HG03457 (cell line): Measurements from ENCODE around the gene GTPBP6.
"Not testable (repeated sequence)": the region's sequence is repeated elsewhere in the genome, so short reads cannot be mapped to it uniquely, and the experiment has no call there.

Source experiments
- ATAC-seq: cut with Tn5 transposase; IDR thresholded peaks from one replicate; pipeline ENCODE4 v1.9.1; 2021; ENCODE audit warnings: moderate number of reproducible peaks; ENCODE audit not compliant: unreplicated experiment

GTPBP6 gene

DNA sequence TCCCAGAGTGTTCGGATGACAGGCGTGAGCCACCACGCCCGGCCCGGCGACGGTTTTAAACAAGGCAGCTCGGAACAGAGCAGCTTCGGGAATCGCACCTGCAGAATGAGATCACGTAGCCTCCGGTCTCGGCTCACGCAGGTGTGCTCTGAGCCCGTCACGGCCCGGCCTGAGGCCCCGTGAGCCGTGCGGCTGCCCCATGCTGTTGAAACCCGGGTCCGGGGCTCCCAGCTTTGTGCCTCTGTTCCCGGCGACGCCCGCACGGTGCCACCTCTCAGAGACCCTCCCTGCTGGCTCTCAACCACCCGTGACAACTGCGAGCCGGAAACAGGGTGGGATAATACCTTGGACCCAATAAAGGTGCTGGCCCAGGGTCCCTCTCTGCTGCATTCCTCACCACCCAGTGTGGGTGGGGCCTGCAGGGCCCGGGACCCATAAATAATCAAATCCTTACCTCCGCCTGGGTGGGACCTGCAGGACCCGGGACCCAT, 50.8 kb downstream of the GTPBP6 start:
- no peak for ATAC-seq

DNA sequence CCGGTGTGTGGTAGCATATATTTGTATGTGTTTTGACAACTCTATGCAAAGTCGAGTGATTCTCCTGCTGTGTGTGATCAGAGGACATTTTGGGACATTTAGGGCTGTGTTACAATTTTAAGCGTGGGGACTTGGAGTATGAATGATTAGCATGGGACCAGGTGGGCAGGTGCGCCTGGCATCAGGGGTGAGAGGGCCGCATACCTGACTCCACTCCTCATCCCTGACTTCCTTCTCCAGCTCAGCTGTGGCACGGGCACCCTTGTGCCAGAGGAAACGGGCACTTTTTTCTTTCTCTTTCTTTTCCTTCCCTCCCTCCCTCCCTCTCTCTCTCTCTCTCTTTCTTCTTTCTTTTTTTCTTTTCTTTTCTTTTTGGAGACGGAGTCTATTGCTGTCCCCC, 53.1 kb downstream of the GTPBP6 start:
- no peak for ATAC-seq

DNA sequence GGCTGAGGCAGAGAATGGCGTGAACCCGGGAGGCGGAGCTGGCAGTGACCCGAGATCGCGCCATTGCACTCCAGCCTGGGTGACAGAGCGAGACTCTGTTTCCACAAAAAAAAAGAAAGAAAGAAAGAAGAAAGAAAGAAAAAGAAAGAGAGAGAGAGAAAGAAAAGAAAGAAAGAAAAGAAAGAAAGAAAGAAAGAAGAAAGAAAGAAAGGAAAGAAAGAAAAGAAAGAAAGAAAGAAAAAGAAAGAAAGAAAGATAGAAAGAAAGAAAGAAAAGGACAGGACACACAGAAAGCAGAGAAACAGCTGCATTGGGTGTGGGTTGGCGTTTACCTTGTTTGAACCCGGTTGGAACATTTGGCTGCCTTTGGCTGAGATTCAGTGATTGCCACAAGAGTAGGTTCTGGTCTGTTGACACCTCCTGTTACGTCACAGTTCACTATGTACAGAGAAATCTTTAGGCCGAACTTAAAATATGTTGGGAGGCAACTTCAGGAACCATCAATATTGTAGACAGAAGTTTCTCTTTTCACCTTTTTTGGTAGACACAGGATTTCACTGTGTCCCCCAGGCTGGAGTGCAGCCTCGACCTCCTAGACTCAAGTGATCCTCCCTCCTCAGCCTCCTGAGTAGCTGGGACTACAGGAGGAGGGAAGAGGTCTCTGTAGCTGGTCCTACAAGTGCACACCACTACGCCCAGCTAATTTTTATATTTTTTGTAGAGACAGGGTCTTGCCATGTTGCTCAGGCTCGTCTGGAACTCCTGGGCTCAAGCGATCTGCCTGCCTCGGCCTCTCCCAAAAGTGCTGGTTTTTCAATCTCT, 53.8 kb downstream of the GTPBP6 start:
- ATAC-seq = no peak

DNA sequence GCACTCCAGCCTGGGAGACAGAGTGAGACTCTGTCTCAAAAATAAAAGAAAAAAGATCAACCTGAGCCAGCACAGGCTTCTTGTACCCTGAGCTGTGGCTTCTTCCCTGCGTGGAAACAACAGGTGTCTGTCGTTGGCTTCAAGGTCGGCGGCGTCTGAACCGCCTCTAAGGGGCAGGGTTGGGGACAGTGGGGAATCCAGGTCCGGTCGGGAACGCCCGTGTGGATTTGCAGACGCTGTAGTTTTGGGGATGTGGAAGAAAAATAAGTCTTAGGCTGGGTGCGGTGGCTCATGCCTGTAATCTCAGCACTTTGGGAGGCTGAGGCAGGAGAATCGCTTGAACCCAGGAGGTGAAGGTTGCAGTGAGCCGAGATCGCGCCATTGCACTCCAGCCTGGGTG, 54.6 kb downstream of the GTPBP6 start:
- ATAC-seq = not testable (repeated sequence)

DNA sequence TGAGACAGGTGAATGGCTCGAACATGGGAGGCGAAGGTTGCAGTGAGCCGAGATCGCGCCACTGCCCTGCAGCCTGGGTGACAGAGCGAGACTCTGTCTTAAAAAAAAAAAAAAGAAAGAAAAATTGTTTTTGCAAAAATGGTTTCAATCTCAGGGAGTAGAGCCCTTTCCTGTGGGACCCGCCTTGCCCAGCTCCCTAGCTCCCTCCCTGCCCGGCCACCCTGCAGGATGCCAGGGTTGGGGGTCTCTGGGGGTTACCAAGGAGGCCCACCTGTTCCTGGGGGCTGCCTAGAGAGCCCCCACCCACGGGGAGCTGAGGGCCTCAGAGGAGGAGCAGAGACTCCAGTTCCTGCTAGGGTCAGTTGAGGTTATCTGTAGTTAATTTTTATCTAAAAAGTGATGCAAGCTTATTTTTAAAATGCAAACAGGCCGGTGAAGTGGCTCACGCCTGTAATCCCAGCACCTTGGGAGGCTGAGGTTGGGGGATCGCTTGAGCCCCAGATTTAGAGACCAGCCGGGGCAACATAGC, 56.2 kb downstream of the GTPBP6 start:
- ATAC-seq = peak; percentile 68

DNA sequence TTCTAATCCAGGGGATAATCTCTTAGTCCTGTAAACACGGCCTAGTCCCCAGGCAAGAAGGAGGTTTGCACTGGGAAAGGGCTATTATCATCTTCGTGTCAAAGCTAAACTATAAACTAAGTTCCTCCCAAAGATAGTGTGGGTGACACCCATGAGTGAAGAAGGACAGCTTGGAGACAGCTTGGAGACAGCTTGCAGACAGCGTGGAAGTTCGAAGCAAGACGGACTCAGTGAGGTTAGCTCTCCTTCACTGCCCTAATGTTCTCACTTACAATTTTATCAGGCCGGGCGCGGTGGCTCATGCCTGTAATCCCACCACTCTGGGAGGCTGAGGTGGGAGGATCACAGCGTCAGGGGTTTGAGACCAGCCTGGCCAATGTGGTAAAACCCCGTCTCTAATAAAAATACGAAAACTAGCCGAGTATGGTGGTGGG, 56.7 kb downstream of the GTPBP6 start:
- no peak for ATAC-seq

DNA sequence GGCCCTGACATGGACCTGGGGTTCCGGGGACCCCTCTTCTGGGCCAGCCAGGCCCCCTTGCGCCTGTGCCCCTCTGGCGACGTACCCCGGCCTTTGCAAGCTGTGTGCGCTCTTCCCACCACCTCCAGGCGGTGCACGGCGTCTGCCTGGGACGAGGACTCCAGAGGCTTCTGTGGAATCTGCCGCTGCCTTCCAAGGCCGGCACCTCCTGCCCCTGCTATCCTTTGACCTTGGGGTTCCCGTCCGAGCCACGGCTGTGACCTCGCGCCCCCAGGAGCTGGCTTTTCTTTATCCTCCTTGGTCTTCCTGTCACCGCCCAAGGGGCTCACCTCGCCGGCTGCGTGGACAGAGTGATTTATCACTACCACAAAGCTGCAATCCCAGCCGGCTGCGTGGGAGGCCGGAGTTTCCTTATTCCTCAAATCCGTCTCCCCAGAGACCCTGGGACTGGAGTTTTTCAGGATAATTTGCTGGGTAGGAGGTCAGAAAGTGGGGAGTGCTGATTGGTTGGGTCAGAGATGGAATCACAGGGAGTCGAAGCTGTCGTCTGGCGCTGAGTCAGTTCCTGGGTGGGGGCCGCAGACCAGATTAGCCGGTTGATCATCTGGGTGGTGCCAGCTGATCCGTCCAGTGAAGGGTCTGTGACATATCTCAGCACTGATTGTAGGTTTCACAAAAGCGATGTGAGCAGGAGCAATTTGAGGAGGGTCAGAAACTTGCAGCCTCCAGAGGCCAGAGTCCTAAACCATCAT, 57.3 kb downstream of the GTPBP6 start:
- no peak for ATAC-seq

DNA sequence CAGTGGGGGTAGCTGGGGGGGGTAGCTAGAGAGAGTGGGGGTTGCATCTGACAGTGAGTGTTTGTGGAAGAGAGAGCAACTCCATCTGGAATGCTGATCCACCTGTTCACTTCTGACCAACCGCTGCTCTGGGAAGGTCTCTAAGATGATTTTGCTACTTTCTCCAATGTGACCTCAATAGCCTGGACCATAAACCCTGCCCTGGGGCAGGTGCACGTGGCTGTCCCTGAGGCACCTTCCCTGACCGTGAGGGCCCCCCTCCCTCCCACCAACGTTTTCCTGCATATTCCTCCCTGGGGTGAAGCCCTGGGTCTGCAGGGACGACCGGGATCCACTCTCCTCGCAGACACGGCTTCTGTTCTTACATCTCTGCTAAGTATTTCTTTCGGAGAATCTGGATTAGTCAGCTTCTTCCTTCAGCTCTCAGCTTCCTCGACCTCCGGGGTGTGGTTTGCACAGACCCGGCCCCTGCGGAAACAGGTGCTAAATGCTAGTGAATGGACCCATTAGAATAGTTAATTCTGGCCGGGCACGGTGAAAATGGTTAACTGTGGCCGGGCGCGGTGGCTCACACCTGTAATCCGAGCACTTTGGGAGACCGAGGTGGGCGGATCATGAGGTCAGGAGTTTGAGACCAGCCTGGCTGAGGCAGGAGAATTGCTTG, 58.8 kb downstream of the GTPBP6 start:
- no peak for ATAC-seq

DNA sequence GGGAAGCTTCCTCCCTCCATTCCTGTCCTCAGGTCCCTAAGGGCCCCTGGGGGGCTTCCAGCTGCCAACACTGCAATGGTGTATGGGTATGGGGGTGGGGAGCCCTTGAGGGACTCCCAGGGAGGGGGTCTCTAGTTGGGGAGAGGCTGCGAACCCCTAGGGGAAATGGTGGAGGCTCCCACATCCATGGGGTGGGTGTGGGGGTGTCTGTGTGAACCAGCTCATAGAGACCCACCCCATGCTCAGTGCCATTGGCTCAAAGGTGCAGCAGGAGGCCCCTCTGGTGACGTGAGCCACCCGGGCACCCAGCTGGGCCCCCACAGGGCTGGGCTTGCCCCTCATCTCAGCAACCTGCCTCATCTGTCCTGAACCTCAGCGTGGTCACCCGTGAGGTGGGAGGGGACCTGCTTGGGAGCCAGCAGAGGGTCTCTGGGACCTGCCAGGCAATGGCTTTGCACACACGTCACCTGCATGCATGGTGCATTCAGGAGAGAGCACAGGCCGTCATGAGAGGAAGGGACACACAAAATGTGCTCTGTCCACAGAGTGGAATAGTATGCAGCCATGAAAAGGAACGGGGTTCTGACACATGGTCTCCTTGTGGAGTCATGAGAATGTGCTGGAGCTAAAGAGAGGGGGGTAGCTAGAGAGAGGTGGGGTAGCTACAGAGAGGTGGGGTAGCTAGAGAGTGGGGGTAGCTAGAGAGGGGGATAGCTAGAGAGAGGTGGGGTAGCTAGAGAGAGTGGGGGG, 60.1 kb downstream of the GTPBP6 start:
- ATAC-seq = no peak

DNA sequence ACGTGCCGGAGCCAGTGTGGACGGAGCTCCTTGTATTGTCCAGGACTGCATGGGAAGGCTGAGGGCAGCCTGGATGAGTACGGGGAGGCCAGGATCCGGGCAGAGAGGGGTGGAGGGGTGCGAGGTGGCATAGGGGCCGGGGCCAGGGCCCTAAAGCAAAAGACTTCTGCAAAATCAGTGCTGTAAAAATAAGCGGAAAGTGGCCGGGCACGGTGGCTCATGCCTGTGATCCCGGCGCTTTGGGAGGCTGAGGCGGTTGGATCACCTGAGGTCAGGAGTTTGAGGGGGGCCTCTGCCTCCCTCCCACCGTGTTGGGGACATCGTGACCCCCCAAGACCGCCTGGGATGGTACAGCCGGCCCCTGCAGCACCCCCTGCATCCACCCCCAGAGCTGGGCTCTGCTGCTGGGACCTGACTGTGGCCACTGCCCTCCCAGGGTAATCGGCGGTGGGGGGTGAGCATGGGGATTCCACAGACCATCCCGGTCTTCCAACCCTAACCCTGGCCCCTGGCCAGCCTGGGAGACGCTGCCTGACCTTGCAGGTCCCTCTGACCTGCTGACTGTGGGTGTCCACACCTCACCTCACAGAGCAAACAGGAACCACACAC, 60.8 kb downstream of the GTPBP6 start:
- no peak for ATAC-seq

DNA sequence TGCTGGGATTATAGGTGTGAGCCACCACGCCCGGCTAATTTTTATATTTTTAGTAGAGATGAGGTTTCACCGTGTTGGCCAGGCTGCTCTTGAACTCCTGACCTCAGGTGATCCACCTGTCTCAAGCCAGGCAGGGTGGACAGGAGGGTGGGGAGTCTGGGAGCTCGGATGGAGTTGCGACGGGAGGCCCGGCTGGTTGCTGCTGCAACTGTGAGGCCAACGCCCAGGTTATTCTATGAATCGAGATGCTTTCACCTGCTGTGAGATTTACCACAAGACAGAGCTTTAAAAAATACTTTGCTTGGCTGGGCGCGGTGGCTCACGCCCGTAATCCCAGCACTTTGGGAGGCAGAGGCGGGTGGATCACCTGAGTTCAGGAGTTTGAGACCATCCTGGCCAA, 61.5 kb downstream of the GTPBP6 start:
- ATAC-seq = not testable (repeated sequence)

DNA sequence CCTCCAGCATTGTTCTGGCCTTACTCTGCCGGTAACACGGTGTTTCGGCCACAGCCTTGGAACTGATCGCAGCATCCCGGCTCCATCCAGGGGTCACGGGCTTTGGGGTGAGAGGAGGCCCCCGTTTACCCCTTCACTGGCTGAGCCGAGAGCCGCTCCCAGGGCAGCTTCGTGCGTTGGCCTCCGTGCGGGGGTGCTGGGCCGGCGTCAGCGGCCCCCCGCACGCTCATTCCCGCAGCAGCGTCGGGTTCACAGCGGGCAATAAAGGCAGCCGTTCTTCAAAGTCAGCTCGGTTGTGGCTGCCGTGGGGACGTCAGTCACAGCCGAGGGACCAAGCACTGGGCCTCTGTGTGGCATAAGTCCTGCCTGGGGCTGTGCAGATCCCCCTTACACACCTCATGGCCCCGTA, 62.7 kb downstream of the GTPBP6 start:
- no peak for ATAC-seq
